Activated CD4-positive, alpha-beta T cell treated with anti-CD3 and anti-CD28 coated beads, Interleukin-2, amount 10 ng/mL, durations not matched to agents 24 days and 14 days (primary cell): ENCODE data around the gene RHOV. TPM values are rescaled to one million over a fixed set of nuclear protein-coding genes. Genes with fewer than 3 reads are reported as not detected.
A peak's percentile ranks its signal among the peaks of the same experiment; 100 is the strongest.

ENCODE experiments used
- DNase-seq: peaks from one replicate; pipeline ENCODE4 v3.0.0; 2022
- H3K27ac Mint-ChIP-seq: one replicate; pipeline ENCODE4 v1.8.0; 2022; ENCODE audit warnings: mild to moderate bottlenecking, mixed read lengths
- H3K27me3 Mint-ChIP-seq: one replicate; pipeline ENCODE4 v1.8.0; 2022; ENCODE audit warnings: mixed read lengths
- H3K36me3 Mint-ChIP-seq: one replicate; pipeline ENCODE4 v1.8.0; 2022; ENCODE audit warnings: low read depth, mild to moderate bottlenecking, mixed read lengths
- H3K4me1 Mint-ChIP-seq: one replicate; pipeline ENCODE4 v1.8.0; 2021; ENCODE audit warnings: mixed read lengths
- H3K4me3 Mint-ChIP-seq: one replicate; pipeline ENCODE4 v1.8.0; 2022; ENCODE audit warnings: mild to moderate bottlenecking, moderate library complexity, mixed read lengths
- H3K9me3 Mint-ChIP-seq: one replicate; pipeline ENCODE4 v1.8.0; 2021; ENCODE audit warnings: mixed read lengths
- intact Hi-C: fragments of 100-400 bp; cut with micrococcal nuclease; formaldehyde crosslinking; loops from one replicate; pipeline ENCODE4 v1.15.1; 2023
- total RNA-seq: library from RNA; stranded (reverse); gene quantifications from 2 replicates; pipeline ENCODE4 v1.2.3, GENCODE V29; 2022

The RHOV gene
- total RNA-seq, 1 donor from 2014 or later: 1.0 TPM

DNA sequence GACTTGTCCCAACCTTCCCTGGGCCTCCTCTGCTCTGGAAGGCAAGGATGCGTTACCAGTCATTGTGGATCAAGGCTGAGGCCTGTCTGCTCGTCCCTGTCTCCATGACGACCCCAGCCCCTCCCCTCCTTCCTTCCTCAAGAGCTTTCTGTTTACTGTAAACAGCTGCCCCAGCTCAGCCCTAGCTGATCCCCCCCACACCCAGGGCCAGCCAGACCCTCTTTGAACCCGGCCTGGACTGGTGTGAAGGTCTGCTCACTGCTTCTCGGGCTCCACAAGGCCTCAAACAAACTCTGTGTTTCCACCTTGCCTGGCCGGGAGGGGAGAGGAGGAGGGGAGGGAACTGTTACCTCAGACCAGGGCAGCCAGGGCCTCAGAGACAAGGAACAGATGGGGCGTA is 37.1 kb upstream of the RHOV start:
- H3K27ac Mint-ChIP-seq: no peak overlapping the region

DNA sequence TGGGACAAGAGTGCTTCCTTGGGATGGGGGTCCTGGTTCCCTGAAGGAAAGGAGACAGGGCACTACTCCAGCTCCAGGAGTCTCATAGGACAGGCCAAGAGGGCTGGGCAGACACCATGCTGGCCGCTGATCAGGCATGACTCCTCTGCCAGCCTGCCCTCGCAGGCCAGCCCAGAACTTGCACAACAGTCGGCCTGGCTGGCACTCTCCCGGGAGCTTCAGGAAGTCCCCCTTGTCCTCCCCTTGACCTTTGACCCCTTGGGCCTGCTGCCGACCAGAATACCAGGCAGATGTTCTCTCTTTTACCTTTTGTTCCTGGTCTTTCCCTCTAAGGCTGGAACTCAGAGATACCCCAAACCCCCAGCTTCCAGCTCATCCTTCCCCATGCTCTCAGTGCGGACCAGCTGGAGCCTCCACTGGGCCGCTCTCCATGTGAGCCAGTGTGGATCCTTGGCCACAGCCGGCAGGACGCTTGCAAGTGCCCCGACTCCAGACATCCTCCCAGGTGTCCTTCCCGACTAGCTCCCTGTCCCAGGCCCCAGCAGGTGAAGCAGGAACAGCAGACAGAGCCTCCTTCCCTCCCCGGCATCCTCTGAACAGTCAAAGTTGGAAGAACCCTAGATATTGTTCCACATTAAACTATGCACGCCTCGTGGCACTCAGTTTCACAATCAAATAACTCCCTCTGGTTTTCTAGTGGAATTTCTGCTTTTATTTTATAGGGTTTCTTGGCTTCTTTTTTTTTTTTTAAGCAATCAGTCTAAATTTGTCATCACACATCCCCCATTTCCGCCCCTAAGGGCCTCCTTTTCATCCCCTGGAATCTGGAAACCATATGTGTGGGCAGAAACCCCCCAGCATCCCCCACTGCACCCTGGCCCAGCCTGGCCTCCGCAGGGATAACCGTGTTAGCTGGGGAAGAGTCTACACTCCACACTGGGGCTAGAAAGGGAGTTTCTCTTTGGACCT is 35.9 kb upstream of the RHOV start:
- Mint-ChIP-seq H3K36me3 (no peaks in the 10 kb centered on the region), H3K4me1 (peaks cover 9% of the 10 kb centered on the region), H3K27me3 (no peaks in the 10 kb centered on the region), H3K27ac (no peak overlapping the region), H3K4me3 (no peak overlapping the region), H3K9me3 (no peaks in the 10 kb centered on the region)
- intact Hi-C loops: loop anchor here (10.0 kb wide), 1 partner anchor 205 kb away; the partner anchor contains the start of gene INO80
- DNase-seq: no peak

More for the DNA sequence above, 37.1 kb upstream of the RHOV start:
- intact Hi-C loops: no loop called here
- peaks cover 9% of the 10 kb centered on the region for H3K4me1 Mint-ChIP-seq
- no peaks in the 10 kb centered on the region for H3K27me3 Mint-ChIP-seq
- H3K4me3 Mint-ChIP-seq: no peak overlapping the region
- DNase-seq: no peak
- H3K36me3 Mint-ChIP-seq: no peaks in the 10 kb centered on the region
- no peaks in the 10 kb centered on the region for H3K9me3 Mint-ChIP-seq

DNA sequence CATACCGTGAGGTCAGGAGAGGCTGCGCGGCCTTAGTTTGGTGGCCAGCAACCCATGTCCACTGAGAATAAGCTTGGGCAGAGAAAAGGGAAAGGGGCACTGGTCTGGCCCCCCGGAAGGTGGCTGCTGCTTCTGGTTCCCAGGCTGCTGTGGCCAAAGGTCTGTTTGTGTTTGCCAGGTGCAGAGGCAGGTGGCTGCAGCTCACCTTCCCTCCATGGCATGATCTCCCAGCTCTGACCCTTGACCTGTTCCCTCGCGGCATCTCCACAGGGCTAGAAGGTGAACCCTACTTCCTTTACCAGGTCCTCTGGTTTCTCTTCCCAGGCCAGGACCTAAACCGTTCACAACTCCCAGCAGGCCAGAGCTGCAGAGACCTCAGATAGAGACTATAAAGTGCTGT is 34.1 kb upstream of the RHOV start:
- peaks cover 18% of the 10 kb centered on the region for H3K4me1 Mint-ChIP-seq
- DNase-seq: no peak
- intact Hi-C loops: loop anchor here (10.0 kb wide), 1 partner anchor 207 kb away; the partner anchor contains the start of gene INO80
- no peaks in the 10 kb centered on the region for H3K9me3 Mint-ChIP-seq
- no peak overlapping the region for H3K27ac Mint-ChIP-seq
- peaks cover 9% of the 10 kb centered on the region for H3K36me3 Mint-ChIP-seq
- H3K27me3 Mint-ChIP-seq: no peaks in the 10 kb centered on the region
- peak overlapping the region; percentile 15 for H3K4me3 Mint-ChIP-seq

DNA sequence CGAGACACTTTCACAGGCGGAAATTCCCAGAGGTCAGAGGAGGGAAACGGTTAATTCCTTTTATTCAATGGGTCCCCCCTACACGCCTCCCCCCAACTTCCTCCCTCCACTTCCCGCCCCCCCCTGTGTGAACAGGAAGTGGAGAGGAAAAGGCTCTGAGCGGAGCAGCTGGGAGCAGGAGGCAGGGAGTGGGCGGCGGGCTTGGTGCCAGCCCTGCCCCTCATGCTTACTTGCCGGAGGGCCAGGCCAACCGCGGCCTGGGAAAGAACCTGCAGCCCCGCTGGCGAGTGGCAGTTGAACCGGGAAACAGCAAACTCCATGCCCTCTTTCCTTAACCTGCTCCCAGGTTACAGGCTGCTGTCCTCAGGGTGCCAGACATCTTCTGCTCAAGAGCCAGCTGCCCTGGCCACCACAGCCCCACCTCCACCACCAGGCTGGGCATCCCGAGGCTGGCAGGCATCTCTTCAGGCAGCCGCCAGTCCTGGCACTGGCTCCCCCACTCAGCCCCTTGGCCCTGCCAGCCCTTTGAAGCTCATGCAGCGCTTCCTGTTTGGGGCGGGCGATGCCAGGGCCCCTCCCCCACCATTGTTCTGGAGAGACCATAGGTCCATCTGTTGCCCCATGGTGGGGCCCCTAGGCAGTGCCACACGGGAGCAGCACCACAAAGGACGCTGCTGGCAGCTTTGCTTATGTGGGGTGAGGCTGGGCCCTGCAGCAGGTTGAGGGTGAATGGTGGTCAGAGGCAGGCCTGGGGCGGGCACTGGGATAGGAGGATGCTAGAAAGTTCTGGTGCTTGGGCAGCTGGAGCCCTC is 33.2 kb upstream of the RHOV start:
- DNase-seq: peak; percentile 78
- Mint-ChIP-seq H3K4me1 (peaks cover 24% of the 10 kb centered on the region), H3K4me3 (peak overlapping the region; percentile 68), H3K27ac (peak overlapping the region; percentile 74), H3K9me3 (no peaks in the 10 kb centered on the region), H3K36me3 (peaks cover 15% of the 10 kb centered on the region), H3K27me3 (no peaks in the 10 kb centered on the region)
- intact Hi-C loops: loop anchor here (1.0 to 10.0 kb wide), 2 partner anchors 35 to 208 kb away; partner anchors contain the start of gene INO80

DNA sequence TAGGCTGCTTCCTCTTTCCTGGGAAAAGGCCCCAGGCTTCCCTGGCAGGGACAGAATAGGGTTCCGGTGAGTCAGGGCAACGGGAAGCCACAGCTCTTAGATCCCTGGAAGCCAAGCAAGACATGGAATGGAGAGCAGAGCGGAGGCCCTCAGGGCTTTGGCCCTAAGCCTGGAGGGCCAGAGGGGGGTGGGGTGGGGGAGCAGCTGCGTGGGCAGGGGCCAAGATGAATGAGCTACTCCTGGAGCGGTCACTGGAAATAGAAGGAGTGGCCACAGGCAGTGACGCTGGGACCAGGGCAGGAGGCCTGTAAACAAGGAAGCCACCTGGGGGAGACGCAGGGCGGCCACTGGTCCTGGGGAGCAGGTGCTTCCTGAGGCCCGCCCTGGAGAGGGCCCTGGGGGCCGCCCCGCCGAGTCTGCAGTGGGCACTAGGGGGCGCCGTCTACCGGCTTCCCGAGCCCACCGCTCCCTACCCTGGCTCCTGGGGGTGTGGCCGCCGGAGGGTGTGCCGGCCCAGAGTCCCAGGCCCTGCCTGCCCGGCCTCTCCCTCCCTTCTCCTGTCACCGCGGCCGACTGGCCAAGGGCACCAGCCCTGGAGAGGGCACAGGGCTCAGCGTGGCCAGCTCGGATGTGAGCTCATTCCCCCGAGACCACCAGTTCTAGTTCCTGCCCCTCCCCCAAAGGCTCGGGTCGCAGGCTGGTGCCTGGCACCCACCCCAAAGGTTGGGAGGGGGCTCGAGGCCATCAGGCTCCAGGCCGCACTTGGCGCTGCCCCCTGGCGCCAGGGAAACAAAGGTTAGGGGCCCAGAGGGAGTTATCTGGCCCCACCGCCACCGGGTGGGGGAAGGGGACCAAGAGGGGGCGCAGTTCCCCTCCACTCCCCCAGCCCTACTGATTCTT is 32.3 kb upstream of the RHOV start:
- H3K36me3 Mint-ChIP-seq: peaks cover 15% of the 10 kb centered on the region

DNA sequence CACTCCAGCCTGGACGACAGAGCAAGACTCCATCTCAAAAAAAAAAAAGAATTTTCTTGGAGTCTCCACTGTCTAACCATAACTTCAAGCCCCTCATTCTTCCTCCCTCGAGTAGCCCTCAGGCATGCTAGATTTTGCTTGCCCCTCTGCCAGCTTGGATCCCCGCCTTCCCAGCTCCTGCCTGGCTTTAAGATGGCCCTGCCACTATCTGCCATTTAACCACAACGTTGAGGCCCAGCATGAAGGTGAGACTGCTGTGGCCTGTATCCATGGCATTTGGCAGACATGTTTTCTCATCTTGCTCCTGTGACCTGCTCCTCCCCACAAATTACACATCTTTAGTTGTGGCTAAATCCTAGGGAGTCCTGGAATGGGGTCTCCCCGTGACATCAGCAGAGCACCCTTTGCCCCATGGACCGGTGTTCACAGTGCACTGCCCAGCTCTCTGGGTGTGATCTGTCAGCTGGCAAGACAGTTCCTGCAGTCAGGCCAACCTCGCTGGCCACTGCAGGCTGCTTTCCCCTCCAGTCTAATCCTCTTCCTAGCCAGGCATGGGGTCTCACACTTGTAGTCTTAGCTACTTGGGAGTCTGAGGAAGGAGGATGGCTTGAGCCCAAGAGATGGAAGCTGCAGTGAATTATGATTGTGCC is 30.6 kb upstream of the RHOV start:
- Mint-ChIP-seq H3K36me3 (peaks cover 23% of the 10 kb centered on the region), H3K9me3 (no peaks in the 10 kb centered on the region), H3K4me1 (peaks cover 21% of the 10 kb centered on the region), H3K27me3 (no peaks in the 10 kb centered on the region), H3K27ac (no peak overlapping the region), H3K4me3 (no peak overlapping the region)
- no peak for DNase-seq
- intact Hi-C loops: loop anchor here (1.0 to 10.0 kb wide), 4 partner anchors 24 to 280 kb away; partner anchors contain the start of gene INO80

More for the DNA sequence above, 32.3 kb upstream of the RHOV start:
- Mint-ChIP-seq H3K4me1 (peaks cover 24% of the 10 kb centered on the region), H3K27ac (peak overlapping the region; percentile 59), H3K4me3 (peak overlapping the region; percentile 68), H3K9me3 (no peaks in the 10 kb centered on the region), H3K27me3 (no peaks in the 10 kb centered on the region)
- peak; percentile 90 for DNase-seq
- intact Hi-C loops: loop anchor here (1.0 to 10.0 kb wide), 2 partner anchors 36 to 208 kb away; partner anchors contain the start of gene INO80

DNA sequence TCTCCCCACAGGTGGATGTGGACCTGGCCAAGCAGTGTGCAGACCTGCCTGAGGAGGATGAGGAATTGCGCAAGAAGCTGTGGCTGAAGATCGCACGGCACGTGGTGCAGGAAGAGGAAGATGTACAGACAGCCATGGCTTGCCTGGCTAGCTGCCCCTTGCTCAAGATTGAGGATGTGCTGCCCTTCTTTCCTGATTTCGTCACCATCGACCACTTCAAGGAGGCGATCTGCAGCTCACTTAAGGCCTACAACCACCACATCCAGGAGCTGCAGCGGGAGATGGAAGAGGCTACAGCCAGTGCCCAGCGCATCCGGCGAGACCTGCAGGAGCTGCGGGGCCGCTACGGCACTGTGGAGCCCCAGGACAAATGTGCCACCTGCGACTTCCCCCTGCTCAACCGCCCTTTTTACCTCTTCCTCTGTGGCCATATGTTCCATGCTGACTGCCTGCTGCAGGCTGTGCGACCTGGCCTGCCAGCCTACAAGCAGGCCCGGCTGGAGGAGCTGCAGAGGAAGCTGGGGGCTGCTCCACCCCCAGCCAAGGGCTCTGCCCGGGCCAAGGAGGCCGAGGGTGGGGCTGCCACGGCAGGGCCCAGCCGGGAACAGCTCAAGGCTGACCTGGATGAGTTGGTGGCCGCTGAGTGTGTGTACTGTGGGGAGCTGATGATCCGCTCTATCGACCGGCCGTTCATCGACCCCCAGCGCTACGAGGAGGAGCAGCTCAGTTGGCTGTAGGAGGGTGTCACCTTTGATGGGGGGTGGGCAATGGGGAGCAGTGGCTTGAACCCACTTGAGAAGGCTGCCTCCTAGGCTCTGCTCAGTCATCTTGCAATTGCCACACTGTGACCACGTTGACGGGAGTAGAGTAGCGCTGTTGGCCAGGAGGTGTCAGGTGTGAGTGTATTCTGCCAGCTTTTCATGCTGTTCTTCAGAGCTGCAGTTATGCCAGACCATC is 28.8 kb upstream of the RHOV start:
- H3K36me3 Mint-ChIP-seq: peaks cover 26% of the 10 kb centered on the region
- DNase-seq: no peak
- H3K27ac Mint-ChIP-seq: peak overlapping the region; percentile 36
- intact Hi-C loops: loop anchor here (10.0 kb wide), 1 partner anchor 212 kb away; the partner anchor contains the start of gene INO80
- H3K9me3 Mint-ChIP-seq: no peaks in the 10 kb centered on the region
- no peaks in the 10 kb centered on the region for H3K27me3 Mint-ChIP-seq
- H3K4me3 Mint-ChIP-seq: no peak overlapping the region
- H3K4me1 Mint-ChIP-seq: peaks cover 21% of the 10 kb centered on the region

DNA sequence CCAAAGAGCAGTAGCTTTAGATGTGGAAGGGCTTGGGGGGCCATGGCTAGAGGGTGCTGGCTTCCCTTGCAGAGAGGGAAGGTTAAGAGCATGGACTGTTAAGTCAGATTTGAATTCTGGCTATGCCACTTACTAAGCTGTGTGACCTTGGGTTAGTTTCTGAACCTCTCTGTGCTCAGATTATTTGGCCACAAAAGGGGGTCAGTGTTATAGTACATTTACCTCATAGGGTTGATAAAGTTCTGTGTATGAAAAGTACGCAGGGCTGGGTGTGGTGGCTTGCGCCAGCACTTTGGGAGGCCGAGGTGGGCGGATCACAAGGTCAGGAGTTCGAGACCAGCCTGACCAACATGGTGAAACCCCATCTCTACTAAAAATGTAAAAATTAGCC is 27.0 kb upstream of the RHOV start:
- H3K36me3 Mint-ChIP-seq: peaks cover 32% of the 10 kb centered on the region
- H3K9me3 Mint-ChIP-seq: no peaks in the 10 kb centered on the region
- H3K27ac Mint-ChIP-seq: no peak overlapping the region
- no peak for DNase-seq
- H3K4me3 Mint-ChIP-seq: no peak overlapping the region
- H3K4me1 Mint-ChIP-seq: peaks cover 16% of the 10 kb centered on the region
- intact Hi-C loops: loop anchor here (10.0 kb wide), 1 partner anchor 214 kb away; the partner anchor contains the start of gene INO80
- no peaks in the 10 kb centered on the region for H3K27me3 Mint-ChIP-seq

DNA sequence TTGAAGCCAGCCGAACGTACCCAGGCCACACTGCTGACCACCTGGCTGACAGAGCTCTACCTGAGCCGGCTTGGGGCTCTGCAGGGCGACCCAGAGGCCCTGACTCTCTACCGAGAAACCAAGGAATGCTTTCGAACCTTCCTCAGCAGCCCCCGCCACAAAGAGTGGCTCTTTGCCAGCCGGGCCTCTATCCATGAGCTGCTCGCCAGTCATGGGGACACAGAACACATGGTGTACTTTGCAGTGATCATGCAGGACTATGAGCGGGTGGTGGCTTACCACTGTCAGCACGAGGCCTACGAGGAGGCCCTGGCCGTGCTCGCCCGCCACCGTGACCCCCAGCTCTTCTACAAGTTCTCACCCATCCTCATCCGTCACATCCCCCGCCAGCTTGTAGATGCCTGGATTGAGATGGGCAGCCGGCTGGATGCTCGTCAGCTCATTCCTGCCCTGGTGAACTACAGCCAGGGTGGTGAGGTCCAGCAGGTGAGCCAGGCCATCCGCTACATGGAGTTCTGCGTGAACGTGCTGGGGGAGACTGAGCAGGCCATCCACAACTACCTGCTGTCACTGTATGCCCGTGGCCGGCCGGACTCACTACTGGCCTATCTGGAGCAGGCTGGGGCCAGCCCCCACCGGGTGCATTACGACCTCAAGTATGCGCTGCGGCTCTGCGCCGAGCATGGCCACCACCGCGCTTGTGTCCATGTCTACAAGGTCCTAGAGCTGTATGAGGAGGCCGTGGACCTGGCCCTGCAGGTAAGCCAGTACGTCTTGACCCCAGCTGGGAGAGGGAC is 26.4 kb upstream of the RHOV start:
- H3K27me3 Mint-ChIP-seq: no peaks in the 10 kb centered on the region

DNA sequence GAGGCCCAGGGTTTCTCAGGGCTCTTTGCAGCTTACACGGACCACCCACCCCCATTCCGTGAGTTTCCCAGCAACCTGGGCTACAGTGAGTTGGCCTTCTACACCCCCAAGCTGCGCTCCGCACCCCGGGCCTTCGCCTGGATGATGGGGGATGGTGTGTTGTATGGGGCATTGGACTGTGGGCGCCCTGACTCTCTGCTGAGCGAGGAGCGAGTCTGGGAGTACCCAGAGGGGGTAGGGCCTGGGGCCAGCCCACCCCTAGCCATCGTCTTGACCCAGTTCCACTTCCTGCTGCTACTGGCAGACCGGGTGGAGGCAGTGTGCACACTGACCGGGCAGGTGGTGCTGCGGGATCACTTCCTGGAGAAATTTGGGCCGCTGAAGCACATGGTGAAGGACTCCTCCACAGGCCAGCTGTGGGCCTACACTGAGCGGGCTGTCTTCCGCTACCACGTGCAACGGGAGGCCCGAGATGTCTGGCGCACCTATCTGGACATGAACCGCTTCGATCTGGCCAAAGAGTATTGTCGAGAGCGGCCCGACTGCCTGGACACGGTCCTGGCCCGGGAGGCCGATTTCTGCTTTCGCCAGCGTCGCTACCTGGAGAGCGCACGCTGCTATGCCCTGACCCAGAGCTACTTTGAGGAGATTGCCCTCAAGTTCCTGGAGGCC is 25.6 kb upstream of the RHOV start:
- DNase-seq: no peak
- H3K27me3 Mint-ChIP-seq: no peaks in the 10 kb centered on the region
- intact Hi-C loops: loop anchor here (10.0 kb wide), 1 partner anchor 215 kb away; the partner anchor contains the start of gene INO80
- no peak overlapping the region for H3K27ac Mint-ChIP-seq
- peaks cover 27% of the 10 kb centered on the region for H3K4me1 Mint-ChIP-seq
- H3K9me3 Mint-ChIP-seq: no peaks in the 10 kb centered on the region
- H3K36me3 Mint-ChIP-seq: peaks cover 34% of the 10 kb centered on the region
- H3K4me3 Mint-ChIP-seq: no peak overlapping the region

More for the DNA sequence above, 26.4 kb upstream of the RHOV start:
- intact Hi-C loops: loop anchor here (10.0 kb wide), 1 partner anchor 214 kb away; the partner anchor contains the start of gene INO80
- Mint-ChIP-seq H3K36me3 (peaks cover 34% of the 10 kb centered on the region), H3K4me1 (peaks cover 21% of the 10 kb centered on the region), H3K4me3 (no peak overlapping the region), H3K9me3 (no peaks in the 10 kb centered on the region), H3K27ac (no peak overlapping the region)
- DNase-seq: no peak
